HG03558 (cell line): Measurements from ENCODE around the gene TBX2.

ENCODE experiments used
- ATAC-seq: cut with Tn5 transposase; IDR thresholded peaks from one replicate; pipeline ENCODE4 v1.9.1; 2021; ENCODE audit warnings: moderate number of reproducible peaks; ENCODE audit not compliant: unreplicated experiment; ENCODE audit errors: extremely low read depth

The TBX2 gene

DNA sequence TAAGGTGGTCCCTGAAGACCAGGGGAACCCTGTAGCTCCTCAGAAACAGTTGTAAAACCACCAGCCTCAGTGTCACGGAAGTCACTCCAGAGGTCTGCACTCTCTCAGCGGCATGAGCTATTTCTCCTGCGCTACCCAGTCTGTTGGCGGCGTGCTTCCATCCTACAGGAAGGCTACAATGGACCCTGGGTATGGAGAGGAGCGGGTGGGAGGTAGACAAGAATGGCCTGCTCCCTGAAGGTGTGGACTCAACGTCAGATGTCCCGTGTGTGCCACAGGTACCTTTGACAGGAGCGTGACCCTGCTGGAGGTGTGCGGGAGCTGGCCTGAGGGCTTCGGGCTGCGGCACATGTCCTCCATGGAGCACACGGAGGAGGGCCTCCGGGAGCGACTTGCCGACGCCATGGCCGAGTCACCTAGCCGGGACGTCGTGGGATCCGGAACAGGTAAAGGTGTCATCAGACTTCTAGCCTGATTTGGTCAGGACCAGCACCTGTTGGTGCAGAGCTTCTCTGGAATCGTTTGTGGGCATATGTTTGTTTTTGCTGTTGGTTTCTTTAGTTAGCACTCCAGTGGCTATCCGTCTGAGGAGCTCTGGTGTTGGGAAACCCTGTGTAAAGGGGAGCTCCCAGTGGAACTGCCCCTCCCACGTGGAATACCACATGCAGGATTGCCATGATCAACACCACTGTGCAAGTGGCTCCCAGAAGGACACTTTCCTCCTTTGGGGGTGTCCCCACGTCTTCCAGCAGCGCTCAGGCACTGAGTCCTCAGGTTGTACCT is 31.4 kb upstream of the TBX2 start:
- ATAC-seq, result no peak

- no peak for ATAC-seq
These were observed 30.7 kb upstream of the TBX2 start for GRCh38 chr17:61368832-61369450.

- no peak for ATAC-seq
These were observed 29.9 kb upstream of the TBX2 start for GRCh38 chr17:61369751-61370150.

- no peak for ATAC-seq
These were observed 28.5 kb upstream of the TBX2 start for GRCh38 chr17:61371179-61371578.

- no peak for ATAC-seq
These were observed 28.0 kb upstream of the TBX2 start for GRCh38 chr17:61371606-61372005.

DNA sequence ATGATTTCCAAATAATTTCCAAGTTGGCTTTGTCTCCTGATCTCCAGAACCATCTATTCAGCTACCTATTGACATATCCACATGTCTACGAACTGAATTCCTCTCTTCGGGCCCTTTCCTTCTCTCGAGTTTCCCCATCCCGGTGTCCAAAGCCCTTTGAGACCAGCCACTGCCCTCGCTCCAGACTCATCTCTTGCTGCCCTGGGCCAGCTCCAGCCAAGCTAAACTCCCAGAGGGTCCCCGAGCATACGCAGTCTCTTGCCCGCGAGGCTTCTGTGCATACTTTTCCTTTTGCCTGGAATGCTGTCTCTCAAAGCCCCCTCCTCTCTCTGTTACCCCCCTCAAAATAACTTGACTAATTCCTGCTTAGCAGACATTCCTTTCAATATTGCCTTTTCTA is 27.2 kb upstream of the TBX2 start:
- no peak for ATAC-seq

GRCh38 chr17:61376931-61377838 is 22.5 kb upstream of the TBX2 start:
- ATAC-seq, result no peak

DNA sequence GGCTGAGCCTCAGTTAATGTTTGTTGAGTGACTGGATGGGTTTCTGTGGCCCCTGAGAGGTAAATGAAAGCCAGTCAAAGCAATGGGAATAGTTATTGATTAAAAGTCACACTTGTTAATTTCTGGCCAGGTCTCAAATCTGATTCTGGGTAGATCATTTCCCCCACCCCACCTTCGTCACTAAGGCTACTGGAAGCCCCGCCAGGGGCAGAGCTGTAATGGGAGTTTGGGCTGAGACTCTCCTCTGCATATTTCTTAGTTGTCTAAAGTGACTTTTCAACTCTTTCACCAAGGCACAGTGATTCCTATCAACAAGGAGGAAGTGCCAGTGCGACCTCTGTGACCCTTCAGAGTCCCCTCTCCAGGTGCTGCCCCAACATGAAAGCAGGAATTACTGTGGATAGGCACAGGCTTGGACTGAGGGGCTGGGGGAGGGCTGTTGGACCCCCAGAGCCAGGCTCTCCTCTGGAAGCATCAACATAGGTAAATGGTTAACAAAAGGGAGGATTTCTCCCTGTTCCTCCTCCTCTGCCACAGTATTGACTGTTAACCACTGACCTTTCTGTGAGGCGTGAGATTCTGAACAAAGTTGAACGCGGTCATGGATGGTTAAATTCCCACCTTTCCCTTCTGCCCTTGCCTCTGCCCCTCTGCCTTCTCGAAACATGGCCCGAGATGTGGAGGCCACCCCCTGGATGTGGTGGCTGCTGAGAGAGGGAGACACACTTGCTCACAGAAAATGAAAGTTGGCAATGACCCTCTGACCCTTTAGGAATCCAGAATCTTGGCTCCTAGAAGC is 20.8 kb upstream of the TBX2 start:
- ATAC-seq, result no peak

DNA sequence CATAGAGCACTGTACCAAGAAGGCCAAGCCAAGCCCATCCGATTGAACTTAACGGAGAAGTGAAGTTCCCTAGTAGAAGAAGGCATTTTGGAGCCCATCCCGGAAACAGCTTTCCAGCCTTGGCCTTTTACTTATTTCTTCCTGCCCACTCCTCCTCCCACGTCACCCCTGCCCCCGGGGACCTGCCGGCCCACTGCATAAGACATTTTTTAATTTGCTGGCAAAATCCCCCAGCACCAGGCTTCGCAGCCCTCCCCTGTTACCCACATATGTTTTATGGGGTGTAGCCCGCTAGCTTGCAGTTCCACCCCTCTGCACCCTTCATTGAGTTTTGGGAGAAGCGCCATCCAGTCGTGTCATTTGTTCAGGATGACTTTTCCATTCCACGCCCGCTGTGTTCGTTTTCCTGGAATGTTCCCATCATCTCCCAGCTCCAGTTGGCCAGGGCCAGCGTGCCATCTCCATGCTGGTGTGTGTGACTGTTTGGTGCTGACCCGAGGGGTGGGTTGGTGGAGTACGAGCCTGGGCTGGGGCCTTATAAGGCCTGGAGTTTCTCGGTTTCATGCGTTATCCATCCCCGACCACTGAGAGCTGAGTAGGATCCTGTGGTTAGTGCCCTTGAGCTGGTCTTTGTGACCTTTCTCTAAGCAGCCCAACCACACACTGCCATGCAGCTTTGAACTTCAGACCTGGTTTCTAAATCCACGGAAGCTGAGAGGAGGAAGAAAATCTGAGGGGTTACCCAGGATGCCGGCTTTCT is 20.0 kb upstream of the TBX2 start:
- ATAC-seq, result no peak

DNA sequence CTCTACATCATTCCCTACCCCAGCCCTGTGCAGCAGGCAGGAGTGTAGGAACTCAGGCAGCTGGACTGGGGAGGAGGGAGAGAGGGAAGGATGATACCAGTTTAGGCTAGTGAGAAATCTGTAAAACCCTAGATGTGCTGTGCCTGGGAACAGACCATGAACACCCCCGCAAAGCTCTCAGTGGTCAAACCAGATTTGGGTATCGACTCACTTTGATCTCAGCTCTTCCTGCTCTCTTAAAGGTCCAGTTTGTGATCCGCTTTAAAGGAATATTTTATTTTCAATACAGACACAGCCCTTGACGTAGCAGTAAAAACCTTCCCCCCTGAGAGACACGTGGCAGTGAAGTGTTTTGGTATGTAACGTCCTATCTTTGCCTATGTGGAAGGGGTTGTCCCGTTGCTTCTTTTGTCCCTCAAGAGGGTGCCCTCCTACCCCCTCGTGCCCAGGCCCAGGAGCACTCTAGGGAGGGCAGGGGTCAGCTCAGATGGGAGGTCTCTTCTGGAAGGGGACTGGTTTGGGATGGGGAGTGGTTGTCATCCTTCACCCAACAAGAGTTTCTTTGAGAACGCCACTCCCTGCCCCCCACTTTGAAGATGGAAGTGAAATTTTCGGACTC is 19.3 kb upstream of the TBX2 start:
- no peak for ATAC-seq

- ATAC-seq, result no peak
These were observed 18.7 kb upstream of the TBX2 start for GRCh38 chr17:61380836-61381525.

- ATAC-seq, result no peak
These were observed 18.1 kb upstream of the TBX2 start for GRCh38 chr17:61381537-61381936.

DNA sequence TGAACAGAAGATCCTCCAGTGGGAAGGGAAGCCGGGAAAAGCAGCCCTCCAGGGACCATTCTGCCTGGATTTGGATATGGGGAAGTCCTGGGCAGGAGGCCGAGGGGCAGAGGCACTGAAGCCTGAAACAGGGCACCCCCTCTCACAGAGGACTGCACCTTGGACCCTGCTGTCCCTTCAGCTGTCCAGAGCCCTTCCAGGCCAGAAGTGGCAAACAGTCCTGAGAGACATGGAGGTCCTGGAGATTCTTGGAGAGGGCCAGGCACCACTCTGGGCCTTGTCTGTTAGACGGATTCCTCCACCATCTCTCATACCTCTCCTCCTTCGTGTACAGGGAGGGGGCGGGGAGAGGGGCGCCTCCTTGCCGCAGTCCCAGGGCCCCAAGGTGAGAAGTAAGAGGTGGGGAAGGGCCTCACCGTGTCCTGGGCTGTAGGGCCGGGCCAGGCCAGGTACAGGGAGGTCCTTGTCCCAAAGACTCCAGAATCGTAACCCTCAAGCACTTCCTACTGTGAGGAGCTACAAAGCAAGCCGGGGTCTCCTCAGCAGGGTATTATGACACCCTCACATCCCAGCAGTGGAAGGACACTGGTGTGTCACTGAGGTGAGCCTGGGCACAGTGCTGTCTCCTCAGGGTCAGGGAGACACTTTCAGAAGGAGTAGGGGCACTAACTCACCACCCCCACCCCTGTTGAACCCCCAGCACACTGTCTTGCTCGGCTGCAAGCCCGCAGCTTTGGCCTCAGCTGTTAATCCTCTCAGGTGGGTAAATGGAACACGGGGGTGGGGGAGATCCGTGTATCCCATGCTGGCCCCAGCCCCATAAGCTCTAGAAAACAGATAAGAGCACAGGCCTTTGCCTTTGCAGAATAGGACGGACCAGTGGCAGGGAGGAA is 16.6 kb upstream of the TBX2 start:
- ATAC-seq, result no peak

- ATAC-seq, result no peak
These were observed 15.9 kb upstream of the TBX2 start for GRCh38 chr17:61383689-61384201.

GRCh38 chr17:61384354-61384691 is 15.3 kb upstream of the TBX2 start:
- ATAC-seq, result no peak

- ATAC-seq, result no peak
These were observed 14.7 kb upstream of the TBX2 start for GRCh38 chr17:61384692-61385576.
